NCI-H748 (cell line): ENCODE results near the gene FCRL2.

Source experiments
- DNase-seq: peaks from one replicate; lab custom pipeline; 2025; ENCODE audit not compliant: unreplicated experiment; lab: John Stamatoyannopoulos, UW

Gene FCRL2, protein sequence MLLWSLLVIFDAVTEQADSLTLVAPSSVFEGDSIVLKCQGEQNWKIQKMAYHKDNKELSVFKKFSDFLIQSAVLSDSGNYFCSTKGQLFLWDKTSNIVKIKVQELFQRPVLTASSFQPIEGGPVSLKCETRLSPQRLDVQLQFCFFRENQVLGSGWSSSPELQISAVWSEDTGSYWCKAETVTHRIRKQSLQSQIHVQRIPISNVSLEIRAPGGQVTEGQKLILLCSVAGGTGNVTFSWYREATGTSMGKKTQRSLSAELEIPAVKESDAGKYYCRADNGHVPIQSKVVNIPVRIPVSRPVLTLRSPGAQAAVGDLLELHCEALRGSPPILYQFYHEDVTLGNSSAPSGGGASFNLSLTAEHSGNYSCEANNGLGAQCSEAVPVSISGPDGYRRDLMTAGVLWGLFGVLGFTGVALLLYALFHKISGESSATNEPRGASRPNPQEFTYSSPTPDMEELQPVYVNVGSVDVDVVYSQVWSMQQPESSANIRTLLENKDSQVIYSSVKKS

DNA sequence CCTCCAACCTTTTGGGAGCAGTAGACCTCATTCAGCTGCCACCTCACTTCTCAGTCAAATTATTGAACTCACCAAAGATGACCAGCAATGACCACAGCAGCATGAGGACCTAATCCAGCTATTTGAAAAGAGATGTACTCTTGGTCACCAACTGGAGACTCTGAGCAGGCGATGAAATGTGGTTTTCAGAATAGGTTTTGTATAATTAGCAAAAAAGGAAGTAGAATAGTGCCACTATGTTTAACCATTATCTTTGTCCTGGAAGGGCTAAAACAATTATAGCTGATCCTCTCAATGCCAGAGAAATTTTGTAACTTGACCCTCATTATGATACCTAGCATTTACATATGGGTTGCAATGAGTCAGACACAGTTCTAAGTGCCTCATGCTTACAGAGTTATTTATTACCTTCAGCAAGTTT is at the start of gene FCRL2:
FCRL2 (minus strand) TSS at position 162 of the 421 bp plus-strand sequence; CDS start at position 103, 59 bp downstream.
- DNase-seq = no peak

DNA sequence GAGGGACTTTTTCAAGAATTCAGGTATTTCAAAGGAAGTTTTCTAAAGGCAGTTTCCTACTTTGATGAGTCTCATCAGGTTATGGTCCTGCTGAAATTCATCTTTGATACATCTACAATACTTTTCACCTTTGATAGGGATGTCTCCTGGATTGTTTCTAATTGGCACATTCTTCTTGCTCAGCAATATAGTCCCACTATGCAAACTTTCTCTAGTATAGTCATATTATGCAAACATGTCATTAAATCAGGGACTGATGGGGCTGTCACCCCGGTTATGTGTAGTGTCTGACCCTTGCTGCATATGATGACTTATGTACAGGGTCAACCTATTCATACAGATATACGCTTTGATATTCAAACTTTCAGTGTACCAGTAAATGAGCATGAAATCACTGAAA is 43.4 kb upstream of the FCRL2 start:
- DNase-seq = no peak

DNA sequence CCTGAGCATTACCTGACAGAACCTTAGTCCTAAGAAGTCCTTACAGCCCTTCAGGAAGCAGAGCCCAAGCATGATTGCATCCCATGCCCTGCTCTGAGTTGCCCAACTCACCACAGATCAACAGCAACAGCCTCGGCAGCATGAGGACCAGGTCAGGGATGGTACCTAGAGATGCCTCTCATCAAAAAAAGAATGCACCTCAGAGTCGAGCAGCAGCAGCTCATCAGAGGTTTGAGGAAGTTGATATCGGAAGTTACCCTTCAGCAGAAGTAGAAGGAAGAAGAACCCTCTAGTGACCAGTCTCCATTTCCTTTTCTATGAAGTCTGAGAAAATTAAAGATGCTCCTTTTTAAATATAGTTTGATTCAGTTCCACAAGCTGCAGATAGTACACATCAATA is 43.0 kb upstream of the FCRL2 start, which contains the start of gene FCRL1:
FCRL1 (minus strand) TSS at position 225 of the 400 bp plus-strand sequence; CDS start at position 142, 83 bp downstream.
- DNase-seq = no peak

DNA sequence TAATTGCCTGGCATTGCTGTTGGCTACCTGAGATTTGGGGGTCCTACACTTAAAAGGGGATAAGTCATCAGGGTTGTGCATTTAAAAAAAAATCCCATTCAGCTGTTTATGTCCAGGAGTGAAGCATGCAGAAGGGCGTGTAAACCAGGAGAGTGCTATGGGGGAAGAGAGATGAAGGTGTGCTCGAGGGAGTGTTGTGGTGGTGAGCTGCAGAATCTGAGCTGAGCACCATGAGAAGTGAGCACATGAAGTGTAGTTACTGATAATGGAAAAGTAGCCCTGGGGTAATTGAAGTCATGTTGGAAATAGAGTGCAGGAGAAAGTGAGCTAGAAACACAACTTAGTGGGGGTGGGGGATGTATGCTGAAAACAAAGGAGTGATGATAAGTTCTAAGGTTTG is 42.3 kb upstream of the FCRL2 start:
- DNase-seq = no peak

DNA sequence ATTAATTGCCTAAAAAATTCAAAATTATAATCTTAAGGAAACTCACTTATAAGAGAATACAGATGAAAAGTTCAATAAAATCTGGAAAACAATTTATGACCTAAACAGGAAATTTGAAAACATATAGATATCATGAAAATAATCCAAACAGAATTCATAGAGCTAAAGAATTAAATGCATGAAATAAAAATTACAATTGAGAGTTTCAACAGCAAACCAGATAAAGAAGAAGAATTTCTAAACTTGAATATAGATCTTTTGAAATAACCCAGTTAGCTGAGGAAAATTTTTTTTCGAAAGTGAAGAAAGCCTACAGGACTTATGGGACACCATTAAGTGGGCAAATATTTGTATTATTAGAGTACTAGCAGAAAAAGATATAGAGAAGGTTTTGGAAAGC is 36.3 kb upstream of the FCRL2 start:
- DNase-seq = no peak

DNA sequence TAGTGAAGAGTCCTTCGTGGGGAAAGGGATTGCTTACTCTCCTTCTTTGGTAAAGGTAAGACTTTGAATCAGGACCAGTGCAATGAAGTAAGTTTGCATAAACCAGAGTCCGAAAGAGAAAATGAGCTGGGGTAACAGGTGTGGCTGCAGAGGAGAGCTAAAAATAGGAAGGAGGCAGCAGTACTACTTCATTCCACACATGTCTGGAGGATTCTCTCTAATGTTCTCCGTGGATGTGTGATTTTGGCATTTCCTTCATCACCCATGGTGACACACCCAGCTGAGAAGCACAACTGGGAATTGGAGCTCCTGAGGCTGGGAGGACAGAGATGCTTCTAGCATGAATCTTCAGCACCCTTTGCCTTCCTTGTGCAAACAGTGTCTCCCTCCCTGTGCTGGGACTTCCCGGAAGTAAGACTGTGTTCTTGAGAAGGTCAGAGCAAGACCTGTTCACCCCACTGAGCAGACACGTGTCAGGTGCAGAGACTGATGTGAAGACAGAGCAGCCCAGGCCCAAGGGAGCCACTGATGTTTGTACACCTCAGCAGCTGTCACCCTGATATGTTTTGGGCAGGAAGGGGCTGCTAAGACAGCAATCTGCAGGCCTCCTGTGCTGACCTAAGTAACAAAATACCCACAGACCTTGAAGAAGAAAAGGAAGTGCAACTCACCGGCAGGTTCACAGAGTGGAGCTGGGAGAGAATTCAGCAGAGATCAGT is 29.7 kb upstream of the FCRL2 start:
- DNase-seq = no peak

DNA sequence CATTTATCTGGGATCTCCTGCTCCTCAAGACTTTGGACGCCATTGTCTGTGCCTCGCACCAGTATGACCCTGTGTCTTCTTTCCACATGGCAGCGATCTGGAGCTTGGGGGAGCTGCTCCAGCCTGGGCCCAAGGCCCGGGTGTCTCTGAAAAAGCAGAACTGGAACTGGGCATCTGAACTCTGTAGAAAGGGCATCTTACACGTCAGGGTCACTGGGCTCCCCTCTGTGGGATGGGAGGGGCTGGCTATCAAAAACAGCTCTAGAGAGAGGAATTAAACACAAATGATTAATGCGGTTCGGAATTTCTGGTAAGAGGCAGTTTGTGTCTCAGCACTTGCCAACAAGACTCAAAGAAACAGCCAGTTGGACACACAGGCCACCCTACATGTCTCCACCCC is 26.9 kb upstream of the FCRL2 start:
- DNase-seq = no peak

DNA sequence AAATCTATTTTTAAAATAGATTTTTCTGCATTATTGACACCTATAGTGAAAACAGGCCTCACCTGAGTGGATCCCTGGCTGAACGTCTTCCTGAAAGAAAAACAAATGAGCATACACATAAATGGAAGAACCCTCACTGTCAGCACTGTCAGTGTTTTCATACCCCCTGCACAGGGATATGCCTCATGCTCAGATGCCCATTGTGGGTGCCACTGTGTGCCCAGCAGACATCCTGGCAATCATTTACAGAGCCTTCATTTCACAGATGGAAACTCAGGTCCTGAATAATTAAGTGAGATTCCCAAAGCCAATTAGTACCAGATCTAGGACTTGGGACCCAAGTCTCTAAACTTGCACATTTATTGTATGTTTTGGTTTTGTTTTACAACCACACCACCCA is 23.1 kb upstream of the FCRL2 start:
- no peak for DNase-seq

DNA sequence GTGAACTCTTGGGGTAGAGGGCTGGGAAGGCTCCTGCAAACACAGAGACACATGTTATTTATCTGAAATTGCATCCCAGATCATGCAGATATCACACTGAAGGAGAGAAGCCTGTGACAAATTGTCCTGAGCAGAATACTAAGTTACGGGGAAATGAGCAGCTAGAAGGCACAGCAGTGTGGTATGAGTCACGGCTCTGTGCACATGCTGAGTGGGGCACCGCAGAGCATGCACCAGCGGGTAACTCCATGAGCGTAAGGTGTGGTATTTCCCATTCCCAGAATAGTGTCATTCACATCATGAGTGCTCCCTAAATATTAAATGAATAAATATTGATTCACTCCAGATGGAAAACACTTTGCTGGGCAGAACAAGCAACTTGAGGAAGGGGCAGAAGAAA is 21.3 kb upstream of the FCRL2 start:
- no peak for DNase-seq

DNA sequence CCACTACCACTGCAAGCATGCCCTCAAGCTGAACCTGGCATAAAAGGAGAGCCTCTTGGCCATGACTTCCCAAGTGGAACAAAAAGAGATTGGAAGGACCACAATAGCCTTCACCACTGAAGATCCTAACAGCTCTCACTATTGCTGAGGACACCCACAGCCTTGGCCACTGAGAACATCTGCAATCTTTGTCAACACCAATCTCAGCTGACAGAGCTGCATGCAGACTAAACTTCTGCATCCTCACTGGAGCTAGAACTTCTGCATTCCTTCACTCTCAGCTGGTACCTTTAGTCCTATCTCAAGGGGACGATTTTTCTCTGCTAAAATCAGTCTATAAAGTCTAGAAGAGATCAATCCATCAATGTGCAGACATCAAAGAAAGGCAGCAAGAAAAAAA is 8.3 kb upstream of the FCRL2 start:
- no peak for DNase-seq

DNA sequence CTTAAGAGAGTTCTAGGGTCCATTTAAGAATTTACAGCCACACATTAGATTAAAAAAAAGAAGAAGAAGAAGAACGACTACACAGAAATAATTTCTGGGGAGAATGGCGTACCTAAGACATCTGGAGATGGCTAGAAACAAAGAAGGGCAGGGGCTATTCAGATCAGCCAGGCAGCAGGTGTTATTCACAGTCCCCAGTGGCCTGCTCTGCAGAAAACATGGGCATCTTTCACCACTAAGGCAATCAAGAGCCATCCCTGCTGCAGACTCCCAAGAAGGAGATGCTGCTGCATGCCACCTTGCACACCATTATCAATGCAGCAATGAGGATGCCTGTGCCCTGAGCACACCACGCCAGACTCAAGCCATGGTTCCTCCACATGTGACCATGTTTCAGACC is 7.9 kb upstream of the FCRL2 start:
- DNase-seq = no peak

DNA sequence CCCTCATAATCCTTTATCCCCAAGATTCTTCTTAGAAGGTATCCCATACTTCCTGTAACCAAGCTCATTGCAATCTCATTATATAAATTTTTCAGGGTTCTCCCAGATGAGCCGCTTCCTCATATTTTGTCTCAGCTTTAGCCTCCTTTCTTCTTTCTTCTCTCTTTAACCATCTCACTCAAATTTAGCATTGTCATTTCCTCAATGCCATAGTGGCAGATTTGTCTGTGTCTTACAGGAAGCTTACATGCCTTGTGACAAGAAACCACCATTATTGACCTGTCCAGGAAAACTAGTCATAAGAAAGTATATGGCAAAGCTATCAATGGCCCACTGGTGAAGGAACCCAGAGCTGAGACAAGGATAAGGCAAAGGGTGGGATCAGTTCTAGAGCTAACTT is 6.0 kb upstream of the FCRL2 start:
- DNase-seq = no peak

DNA sequence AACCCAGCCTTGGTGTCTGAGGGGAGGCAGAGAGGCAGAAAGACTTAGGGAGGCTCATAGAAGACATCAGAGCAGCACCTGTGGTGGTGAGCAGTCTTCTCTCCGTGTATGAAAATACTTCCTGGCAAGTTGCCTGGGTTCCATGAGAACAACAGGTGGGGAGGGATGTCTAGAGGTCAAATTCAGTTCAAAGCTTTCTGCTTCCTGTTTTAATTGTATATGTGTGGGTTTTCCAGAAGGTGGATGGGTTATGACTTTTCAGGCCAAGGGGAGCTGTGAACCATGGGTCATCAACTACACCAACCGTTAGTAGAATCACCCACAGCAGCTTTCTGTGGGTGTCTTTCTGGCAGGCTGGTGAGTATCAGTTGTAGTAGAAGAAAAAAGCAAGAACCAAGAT is 4.1 kb upstream of the FCRL2 start:
- no peak for DNase-seq

DNA sequence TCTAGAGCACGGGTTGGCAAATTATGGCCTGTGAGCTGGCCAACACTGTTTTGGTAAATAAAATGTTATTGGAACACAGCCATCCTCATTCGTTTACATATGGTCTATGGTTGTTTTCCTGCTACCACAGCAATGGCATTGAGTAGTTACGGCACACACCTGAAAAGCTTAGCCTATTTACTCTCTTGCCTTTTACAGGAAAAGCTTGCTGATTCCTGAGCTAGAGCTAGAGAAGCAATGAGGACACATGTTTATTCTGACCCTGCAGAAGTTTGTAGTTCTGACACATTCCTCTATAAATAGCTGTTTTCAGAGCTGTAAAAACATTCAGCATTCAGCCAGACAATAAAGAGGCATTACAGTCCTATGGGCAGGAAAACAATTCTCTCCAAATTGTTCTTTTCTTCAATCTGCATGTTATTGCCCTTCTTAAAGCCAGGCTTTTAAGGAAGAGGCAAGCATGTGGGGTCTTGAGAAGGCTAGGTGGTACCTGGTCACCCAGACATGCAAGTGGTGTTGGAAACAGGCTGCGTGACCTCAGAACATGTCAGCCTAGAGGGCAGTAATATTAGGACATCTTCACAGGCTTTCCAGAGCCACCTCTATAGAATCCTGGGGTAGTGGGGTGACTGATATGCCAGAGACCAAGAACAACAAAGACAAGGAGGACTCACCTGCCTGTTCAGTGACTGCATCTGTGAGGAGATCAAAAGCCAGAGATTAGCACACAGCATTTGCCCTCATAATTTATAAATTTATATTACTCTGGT is 1.6 kb downstream of the FCRL2 start:
- DNase-seq = no peak

DNA sequence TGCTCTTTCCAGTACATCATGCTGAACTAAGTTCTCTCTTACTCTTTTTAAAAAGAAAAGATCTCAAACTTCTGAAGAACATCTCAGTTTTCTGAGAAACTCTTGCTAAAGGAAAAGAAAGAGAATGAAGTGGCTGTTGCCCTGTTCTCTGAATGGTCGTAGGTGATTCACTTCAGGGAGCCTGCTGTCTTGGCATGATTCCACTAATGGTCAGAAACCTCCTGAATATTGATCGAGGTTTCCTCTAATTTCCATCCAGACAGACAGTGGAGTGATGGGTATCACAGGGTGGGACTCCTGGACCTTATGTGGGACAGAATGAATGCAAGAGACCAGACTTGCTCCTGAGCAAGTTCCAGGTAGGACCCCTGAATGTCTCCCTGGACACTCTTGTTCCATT is 2.5 kb downstream of the FCRL2 start:
- no peak for DNase-seq

DNA sequence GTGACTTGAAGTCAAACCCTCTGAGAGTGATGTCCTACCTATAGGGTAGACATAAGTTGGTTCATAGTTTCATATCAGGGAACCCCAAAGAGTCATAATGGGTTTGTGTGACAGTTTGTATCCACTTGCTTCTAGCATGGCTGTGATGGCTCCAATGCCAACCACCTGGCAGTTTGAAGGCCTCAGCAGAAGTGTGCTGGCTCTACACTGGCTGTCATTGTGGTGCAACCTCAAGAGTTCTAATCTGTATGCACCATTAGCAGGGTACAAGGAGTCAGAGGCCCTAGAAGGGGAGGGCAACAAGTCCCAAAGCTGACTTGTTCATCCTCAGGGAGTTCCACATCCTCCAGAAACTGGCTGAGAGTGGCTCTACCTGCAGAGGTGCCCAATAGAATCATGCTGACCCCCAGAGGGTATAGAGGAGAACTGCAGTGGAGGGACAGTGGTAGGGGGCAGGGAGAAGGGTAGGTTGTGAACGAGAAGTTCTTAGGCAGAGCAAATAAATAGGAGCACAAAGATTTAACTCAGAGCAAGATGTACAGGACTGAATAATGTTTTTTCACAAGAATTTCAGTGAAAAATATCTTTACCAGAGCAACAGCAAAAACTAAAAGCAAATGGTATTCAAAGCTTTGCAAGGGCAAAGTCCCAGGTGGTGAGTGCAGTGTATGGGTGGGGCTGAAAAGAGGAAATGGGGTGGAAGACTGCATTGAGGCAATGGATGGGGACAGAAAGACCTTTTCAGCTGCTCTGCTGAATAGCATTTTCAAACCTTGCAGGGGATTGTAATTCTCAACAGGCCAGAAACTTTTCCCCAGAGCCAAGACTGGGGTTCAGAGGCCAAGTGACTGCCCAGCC is 3.2 kb downstream of the FCRL2 start:
- DNase-seq = no peak

DNA sequence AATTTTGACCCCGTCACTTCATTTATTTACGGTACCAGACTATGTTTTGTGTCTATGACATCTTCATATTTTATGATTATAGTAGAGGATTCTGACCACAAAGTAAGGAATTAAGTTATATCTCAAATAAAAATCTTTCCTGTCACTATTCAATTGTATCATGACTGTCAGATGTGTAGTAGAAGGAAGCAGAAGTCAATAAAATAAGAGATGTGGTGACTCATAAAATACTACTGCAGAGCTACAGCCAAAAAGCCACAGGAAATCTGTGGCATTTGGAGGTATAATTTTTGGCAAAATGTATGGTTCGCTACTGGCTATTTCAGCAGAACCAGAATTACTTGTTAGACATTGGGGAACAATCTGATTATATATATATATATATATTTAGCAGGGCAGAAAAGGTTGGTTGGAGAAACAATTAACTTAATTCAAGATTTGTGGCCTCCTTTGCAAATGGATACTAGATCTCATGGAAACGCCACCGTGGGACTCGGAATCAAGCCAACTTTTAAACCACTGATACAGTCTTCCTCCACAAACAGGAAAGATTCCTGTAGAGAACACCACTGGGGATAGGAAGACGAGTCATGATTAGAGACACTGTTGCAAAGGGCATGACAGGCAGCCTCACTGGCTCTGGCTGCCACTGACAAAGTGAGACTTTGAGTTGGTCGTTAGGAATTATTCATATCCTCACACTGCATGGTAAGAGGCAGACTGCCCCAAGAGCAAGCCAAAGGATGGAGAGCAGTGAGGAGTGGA is 5.1 kb downstream of the FCRL2 start:
- no peak for DNase-seq

DNA sequence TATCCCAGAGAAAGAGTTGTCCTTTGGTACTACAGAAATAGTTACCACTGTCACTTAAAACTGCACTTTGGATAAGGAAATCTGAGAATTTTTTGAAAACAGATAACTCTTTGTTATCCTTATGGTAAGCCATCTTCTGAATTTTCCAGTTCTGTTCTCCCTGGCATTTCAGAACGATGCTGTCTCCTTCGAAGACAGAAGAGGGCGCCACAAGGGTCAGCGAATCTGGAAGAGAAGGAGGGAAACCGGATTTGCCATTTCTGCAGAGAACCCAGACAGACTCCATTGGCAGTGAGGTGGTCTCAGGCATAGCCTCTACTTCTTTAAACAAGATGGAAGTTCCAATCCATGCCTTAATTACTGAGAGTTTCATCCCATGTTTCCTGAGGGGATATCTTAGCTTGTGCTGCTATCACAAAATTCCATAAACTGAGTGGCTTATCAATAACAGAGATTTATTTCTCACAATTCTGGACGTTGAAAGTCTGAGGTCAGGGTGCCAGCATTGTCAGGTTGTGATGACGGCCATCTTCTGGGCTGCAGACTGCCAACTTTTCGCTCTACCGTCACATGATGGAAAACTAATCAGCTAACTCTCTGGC is 6.4 kb downstream of the FCRL2 start:
- no peak for DNase-seq

DNA sequence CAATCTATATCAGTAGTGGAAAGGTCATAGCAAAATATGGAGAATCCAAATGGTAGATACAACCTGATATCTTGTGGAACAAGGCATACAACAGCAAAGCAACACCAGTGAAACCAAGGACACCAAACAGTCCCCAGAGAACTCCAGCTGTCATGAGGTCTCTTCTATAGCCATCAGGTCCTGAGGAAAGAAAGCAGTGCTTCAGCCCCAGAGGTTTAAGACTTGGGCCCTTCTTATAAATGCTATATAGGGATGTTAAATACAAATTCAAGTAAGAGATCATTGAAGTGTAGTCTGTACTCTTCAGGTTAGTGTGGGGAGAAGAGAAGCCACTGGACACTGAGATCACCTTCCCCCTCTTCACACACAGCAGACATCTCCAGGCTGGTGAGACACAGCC is 10.1 kb downstream of the FCRL2 start:
- DNase-seq = no peak
